GM21515 (cell line): ENCODE results near the gene TBX1.
"Not testable (repeated sequence)": the region's sequence is repeated elsewhere in the genome, so short reads cannot be mapped to it uniquely, and the experiment has no call there.

ENCODE experiments used
- ATAC-seq: cut with Tn5 transposase; IDR thresholded peaks from one replicate; pipeline ENCODE4 v1.9.1; 2021; ENCODE audit not compliant: unreplicated experiment

Gene TBX1

DNA sequence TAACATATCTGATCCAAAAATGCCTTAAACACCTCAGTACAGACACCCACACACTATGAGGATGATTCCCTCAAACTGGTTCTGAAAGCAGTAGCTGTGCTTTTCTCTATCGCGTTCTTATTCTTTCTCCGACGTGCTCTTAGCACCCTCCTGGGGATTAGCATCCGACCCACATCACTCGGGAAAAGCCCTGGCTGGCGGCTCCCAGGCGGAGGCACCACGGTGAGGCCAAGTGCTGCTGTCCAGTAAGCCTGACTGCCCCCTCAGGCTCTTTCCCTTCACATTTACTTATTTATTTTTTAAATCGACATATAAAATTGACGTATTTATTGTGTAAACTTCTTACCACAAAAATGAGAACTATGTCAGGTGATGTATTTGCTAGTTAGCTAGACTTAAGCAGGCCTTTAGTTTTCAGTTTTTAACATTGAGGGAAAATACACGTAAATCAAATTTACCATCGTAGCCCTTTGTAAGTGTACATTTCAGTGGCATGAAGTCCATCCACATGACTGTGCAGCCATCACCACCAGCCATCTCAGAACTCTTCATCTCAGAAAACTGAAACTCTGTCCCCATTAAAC, 19.2 kb downstream of the TBX1 start:
- ATAC-seq, result no peak

- ATAC-seq, result no peak
Measured at GRCh38 chr22:19782533-19782932, 22.0 kb downstream of the TBX1 start.

DNA sequence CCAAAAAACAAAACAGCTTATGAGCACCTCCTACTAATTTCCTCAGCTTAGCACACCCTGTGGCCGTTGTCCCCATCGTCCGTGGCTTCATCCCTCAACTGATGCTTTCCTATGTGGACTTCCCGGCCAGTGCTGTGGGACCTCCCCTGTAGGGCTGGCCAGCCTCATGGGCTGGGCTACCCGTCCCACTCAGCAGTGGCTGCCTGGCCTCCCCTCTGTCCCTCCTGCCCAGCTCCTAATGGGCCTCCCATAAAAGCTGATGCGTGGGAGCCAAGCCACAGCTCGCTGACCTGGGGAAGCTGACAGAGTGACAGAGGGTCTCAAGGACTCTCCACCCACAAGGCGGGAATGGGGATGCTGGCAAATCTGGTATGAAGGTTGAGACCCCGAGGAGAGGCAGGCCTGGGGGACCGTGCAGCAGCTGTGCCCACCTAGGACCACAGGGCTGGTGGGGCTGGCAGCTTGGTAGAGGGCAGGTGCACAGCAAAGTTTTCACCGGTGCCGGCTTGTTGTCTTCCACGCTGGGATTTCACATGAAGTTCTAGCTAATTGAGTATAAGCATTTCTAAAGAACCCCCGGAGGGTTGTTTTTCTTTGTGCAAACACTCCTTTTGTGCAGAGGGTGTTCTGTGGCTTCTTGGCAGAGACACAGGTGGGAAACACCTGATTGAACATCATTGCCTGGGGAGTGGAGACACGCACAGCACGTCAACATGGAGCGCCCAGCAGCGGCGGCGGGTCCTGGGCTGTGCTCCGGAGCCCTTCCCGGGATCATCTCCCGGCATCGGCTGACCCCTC, 23.2 kb downstream of the TBX1 start:
- ATAC-seq, result no peak

DNA sequence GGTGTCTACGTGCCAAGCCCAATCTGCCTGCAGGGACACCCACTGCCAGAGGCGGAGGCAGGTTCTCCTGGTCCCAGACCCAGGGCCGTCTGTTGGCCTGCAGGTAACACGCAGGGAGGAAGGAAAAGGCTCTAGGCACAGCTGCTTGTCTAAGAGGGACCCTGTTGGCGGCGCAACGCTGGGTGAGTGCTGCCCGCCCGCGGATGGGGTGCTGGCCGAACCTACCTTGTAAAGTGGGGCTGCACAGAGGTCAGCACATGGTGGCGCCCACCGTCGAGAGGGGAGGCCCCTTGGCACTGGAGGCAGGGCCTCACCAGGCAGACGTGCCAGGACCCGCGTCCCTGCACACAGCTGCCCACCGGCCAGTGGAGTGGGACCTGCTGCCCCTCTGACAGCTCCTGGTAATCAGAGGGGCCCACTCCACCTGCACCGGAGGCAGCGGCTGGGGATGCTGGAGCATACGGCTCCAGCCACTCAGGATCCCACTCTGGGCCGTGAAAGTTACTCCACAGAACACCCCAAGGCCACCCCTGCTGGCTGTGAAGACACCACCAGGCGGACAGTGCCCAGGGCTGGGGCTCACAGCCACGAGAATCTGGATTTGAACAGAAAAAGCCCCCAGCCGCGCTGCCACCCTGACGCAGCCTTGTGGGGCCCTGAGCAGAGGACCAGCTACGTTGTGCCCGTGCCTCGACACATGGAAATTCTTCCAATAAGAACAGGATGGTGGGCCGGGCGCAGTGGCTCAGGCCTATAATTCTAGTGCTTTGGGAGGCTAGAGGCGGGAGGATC, 24.0 kb downstream of the TBX1 start:
- ATAC-seq, result no peak

DNA sequence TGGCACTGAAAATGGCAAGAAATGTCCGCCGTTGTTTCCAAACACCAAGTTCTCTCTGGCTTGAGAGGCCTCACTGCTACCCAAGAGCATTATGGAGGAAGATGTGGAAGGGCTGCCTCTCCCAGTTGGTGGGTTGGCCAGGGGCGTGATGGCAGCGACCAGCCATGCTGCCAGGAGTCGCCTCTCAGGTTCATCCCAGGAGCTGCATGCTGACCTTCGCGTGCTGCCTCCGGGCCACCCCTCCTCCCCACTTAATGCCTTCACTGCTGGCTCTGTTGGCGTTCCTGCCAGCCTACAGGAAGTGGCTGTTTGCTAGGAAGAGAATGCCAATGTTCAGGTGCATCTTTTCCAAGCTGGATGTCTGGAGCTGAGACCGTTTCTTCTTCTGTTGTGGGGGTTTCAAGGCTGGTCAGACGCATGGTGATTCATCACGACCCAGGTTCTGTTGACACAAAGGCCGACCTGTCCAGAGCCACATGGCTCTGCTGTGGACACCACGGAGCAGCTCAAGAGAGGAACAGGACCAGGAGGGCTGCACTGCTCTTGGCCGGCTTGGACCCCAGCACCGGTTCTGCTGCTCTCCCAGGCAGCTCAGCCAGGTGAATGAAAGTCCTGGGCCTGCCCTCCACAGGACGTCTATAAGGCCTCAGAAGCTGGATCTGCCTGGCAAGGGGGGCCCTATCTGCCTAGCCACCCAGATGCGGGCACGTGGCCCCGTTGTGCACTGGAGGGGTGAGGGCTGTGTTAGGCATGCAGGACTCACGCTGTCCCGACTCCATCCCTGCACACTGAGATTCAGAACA, 25.1 kb downstream of the TBX1 start:
- ATAC-seq, result no peak

DNA sequence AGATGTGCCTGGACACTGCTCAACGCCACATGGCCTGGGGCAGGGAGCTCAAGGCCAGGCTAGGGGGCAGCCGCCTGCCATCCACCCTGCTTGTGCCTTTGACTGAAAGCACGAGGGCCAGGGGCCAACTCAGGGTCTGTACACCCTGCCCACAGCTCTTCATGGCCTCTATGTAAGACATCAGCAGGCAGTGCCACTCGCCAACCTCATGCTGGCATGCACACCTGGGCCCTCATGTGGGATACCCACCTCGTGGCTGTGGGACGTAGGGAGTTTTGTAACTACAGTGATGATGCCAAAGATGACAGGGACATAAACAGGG, 25.6 kb downstream of the TBX1 start:
- no peak for ATAC-seq

GRCh38 chr22:19786959-19787848, 26.6 kb downstream of the TBX1 start:
- ATAC-seq, result no peak

GRCh38 chr22:19787849-19788141, 27.2 kb downstream of the TBX1 start:
- no peak for ATAC-seq

DNA sequence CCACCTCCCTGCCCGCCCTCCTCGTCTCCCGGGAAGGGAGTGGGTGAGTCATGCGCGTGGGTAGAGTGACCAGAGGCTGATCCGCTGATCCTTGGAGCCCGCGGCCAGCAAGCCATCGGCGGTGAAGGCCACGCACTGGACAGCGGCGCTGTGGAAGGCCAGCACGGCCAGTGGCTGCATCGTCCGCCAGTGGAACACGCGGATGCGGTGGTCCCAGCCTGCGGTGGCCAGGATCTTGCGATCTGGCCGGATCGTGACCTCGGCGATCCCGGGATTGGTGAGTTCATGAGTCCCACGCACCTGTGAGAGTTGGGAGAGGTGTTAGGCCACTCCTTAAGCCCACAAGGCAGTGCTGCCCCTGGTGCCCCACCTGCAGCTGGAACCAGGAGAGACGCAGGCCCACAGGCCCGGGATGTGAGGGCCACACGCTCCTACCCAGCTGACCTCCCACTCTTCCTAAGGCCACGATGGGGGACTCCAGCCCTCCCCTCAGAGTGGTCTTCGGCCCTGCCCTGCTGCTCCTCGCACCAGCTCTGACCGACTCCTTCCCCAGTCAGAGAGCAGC, 28.2 kb downstream of the TBX1 start:
- no peak for ATAC-seq

DNA sequence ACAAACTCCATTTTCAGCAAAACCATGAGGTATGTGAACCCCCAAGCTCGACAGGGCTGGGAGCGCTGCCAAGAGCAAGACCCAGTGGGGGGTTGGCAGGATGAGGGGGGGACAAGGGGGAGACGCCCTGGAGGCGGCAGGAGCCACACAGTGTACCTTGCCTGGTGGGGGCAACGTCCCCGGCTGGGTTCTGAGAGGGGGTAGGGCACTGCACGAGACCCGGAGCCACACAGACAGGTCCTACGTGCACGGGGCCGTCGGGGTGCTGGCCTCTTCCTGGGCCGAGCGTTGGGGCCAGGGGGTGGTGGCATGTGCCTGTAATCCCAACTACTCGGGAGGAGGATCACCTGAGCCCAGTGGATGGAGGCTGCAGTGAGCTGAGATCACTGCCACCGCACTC, 28.8 kb downstream of the TBX1 start:
- ATAC-seq, result no peak

DNA sequence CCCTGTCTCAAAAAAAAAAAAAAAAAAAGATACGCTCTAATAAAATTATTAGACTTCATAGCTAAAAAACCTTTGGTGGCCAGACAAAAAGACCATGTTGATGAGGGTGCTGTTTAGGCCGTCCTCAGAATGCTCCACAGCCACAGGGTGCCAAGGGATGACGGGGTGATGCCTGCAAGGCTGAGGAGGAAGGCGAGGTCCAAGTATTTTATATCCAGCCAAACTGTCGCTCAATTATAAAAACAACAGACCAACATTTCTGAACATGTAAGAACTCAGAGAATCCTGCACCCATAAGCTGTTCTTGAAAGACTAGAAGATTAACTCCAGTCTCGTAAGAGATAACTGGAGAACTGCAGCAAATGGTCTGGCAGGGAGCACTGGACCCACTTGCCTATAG, 29.2 kb downstream of the TBX1 start:
- no peak for ATAC-seq

GRCh38 chr22:19791243-19791642, 30.7 kb downstream of the TBX1 start:
- ATAC-seq, result no peak

DNA sequence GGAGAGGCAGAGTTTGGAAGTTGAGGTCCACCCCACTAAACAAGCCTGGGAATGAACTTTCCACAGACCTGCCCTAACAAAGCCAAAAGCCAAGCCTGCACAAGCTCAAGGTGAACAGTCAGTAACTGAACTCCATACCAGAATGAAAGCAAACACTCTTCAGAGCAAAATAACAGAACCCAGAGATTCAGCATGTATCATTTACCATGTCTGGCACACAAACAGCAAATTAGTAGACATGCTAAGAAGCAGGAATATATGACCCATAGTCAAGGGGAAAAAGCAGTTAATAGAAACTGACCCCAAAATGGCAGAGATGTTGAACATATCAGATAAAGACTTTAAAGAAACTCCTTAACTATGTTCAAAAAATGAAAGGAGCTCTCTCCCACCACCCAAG, 31.3 kb downstream of the TBX1 start:
- no peak for ATAC-seq

DNA sequence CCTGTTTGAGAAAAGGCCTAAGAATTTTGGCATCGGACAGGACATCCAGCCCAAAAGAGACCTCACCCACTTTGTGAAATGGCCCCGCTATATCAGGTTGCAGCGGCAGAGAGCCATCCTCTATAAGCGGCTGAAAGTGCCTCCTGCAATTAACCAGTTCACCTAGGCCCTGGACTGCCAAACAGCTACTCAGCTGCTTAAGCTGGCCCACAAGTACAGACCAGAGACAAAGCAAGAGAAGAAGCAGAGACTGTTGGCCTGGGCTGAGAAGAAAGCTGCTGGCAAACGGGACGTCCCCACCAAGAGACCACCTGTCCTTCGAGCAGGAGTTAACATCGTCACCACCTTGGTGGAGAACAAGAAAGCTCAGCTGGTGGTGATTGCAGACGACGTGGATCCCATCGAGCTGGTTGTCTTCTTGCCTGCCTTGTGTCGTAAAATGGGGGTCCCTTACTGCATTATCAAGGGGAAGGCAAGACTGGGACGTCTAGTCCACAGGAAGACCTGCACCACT, 31.9 kb downstream of the TBX1 start:
- ATAC-seq, result not testable (repeated sequence)

GRCh38 chr22:19793161-19793560, 32.6 kb downstream of the TBX1 start:
- no peak for ATAC-seq

DNA sequence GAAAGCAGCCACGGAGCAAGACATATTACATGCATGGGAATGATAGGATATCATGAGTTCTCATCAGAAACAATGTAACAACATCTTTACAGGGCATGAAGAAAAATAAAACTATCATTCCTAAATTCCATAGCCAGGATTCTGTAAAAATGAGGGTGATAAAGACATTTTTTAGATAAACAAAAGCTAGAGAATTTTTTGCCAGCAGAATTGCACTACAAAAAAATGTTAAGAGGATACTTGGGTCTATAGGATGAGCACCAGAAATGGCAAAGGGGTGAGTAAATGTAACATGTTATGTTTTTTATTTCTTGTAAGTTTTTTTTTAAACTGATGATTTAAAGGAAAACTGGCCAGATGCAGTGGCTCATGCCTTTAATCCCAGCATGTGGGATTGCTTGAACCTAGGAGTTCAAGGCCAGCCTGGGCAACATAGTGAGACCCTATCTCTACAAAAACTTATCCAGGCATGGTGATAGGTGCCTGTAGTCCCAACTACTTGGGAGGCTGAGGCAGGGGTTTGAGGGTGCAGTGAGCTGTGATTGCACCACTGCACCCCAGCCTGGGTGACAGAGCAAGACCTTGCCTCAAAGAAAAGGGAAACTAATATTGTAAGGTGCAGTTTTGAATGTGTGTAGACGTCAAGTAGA, 33.2 kb downstream of the TBX1 start:
- ATAC-seq, result no peak

DNA sequence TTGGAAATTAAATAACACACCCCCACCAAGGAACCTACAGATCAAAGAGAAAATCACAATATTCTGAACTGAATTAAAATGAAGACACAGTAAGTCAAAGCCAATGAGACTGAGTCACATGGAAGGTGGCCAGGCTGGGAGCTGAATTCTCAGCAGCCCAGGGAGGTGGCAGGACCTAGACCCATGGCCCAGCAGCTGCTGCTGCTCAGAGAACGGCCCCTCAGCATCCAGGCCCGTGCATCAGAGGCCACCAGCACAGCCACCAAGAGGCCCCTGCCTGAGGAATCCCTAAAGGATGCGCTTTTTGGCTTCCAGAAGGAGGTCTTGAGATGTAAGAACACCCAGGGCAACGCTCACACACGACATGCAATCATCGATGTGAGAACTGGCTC, 35.0 kb downstream of the TBX1 start:
- no peak for ATAC-seq

DNA sequence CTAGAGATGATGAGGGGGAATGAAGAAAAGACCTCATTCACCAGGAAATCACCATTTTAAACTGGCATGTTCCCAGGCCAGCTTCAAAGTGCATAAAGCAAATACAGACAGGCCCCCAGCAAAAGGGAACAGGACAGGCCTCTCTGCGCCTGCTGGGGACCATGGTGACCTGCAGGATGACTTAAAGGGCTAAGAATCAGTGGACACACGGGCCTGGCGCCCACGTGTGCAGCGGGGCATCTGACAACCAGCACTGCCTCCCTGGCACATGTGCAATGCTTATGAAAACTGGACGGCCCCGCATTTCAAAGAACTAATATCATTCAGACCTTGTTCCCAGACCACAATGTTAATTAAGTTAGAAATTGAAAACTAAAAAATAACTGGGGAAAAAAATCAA, 35.6 kb downstream of the TBX1 start:
- ATAC-seq, result no peak
